H1 (cell line): ENCODE data around the gene FGF3. TPM values are rescaled to one million over a fixed set of nuclear protein-coding genes. Genes with fewer than 3 reads are reported as not detected.

ENCODE experiments used
- CTCF ChIA-PET: fragments of 300-600 bp; sonication (Branson Sonifier 250); formaldehyde crosslinking; loops from one replicate; lab custom pipeline; 2021; ENCODE audit not compliant: partially characterized antibody; lab: Charles Lee
- POLR2A ChIA-PET: fragments of 300-600 bp; sonication (Branson Sonifier 250); formaldehyde crosslinking; loops from one replicate; lab custom pipeline; 2021; ENCODE audit warnings: inconsistent platforms; ENCODE audit not compliant: partially characterized antibody; lab: Charles Lee
- DNase-seq, 2 experiments: peaks; one replicate each; pipeline versions ENCODE4 v3.0.0 to v3.0.0-alpha.2; 2010 to 2022; ENCODE audit warnings: low spot score in 2 of 2, low read depth in 1 of 2, mixed read lengths in 1 of 2
- FAIRE-seq: peaks from 2 replicates; lab custom pipeline; 2011; peaks lifted over from hg19 to GRCh38; lab: Jason Lieb, UNC
- H2AFZ ChIP-seq: 2 replicates; pipeline ENCODE4 v1.8.1; 2012; ENCODE audit warnings: low read length, inconsistent platforms
- H2AK5ac ChIP-seq: 2 replicates; pipeline ENCODE4 v1.6.1; 2013; ENCODE audit warnings: low read depth, low read length
- H2BK120ac ChIP-seq: replicated peaks from 2 replicates; pipeline ENCODE3; 2013; ENCODE audit warnings: low read depth, low read length, inconsistent platforms
- H2BK12ac ChIP-seq: 2 replicates; pipeline ENCODE4 v1.6.1; 2013; ENCODE audit warnings: low read depth, low read length
- H2BK15ac ChIP-seq: 2 replicates; pipeline ENCODE4 v1.6.1; 2013; ENCODE audit warnings: low read length
- H2BK20ac ChIP-seq: 2 replicates; pipeline ENCODE4 v1.6.1; 2013; ENCODE audit warnings: low read length
- H2BK5ac ChIP-seq: 2 replicates; pipeline ENCODE4 v1.6.1; 2013; ENCODE audit warnings: low read depth, low read length
- H3K14ac ChIP-seq: 2 replicates; pipeline ENCODE4 v1.6.1; 2013; ENCODE audit warnings: inconsistent platforms; ENCODE audit not compliant: insufficient read length
- H3K18ac ChIP-seq: 2 replicates; pipeline ENCODE4 v1.6.1; 2013; ENCODE audit warnings: low read length; ENCODE audit errors: extremely low read depth
- H3K23ac ChIP-seq: 2 replicates; pipeline ENCODE4 v1.6.1; 2013; ENCODE audit warnings: inconsistent platforms; ENCODE audit not compliant: insufficient read length
- H3K23me2 ChIP-seq: 2 replicates; pipeline ENCODE4 v1.6.1; 2013; ENCODE audit warnings: low read depth, low read length
- H3K27ac ChIP-seq: 2 replicates; pipeline ENCODE4 v1.6.1; 2011; ENCODE audit warnings: low read depth, low read length, inconsistent platforms
- H3K27me3 ChIP-seq, 4 experiments: replicated peaks in 1 of 4; 1 replicate in 1 of 4; 2 replicates in 3 of 4; pipeline versions ENCODE4 v1.6.1 to v1.8.1; 2011 to 2013; ENCODE audit warnings: low read length in 3 of 4, mild to moderate bottlenecking in 3 of 4, inconsistent platforms in 2 of 4, mixed read lengths in 2 of 4, moderate library complexity in 1 of 4; ENCODE audit not compliant: control insufficient read depth in 3 of 4, insufficient read depth in 3 of 4; ENCODE audit errors: extremely low read depth in 1 of 4
- H3K36me3 ChIP-seq, 4 experiments: 2 replicates each; pipeline versions ENCODE4 v1.6.1 to v1.8.1; 2011 to 2013; ENCODE audit warnings: mild to moderate bottlenecking in 4 of 4, low read length in 3 of 4, moderate library complexity in 2 of 4, control low read depth in 1 of 4, inconsistent platforms in 1 of 4; ENCODE audit not compliant: insufficient read depth in 4 of 4, control insufficient read depth in 2 of 4
- H3K4ac ChIP-seq: replicated peaks from 2 replicates; pipeline ENCODE3; 2013; ENCODE audit warnings: low read length, low read depth, mixed read lengths, inconsistent platforms; ENCODE audit not compliant: insufficient read length
- H3K4me1 ChIP-seq, 4 experiments: replicated peaks in 1 of 4; 1 replicate in 1 of 4; 2 replicates in 3 of 4; pipeline versions ENCODE4 v1.6.1 to v1.8.1; 2011 to 2013; ENCODE audit warnings: low read length in 3 of 4, inconsistent platforms in 2 of 4, mixed read lengths in 1 of 4; ENCODE audit not compliant: insufficient read depth in 4 of 4, control insufficient read depth in 3 of 4
- H3K4me2 ChIP-seq, 2 experiments: 2 replicates each; pipeline versions ENCODE4 v1.6.1 to v1.8.1; 2011 to 2013; ENCODE audit warnings: low read depth in 2 of 2, low read length in 2 of 2, control low read depth in 1 of 2, inconsistent platforms in 1 of 2, mild to moderate bottlenecking in 1 of 2; ENCODE audit not compliant: insufficient read depth in 1 of 2
- H3K4me3 ChIP-seq, 4 experiments: fragments of 200-600, 300-600 bp in 1 of 4; sonication (generic), shearing (Covaris generic), sonication (Bioruptor Twin) in 1 of 4; 2 replicates each; pipeline versions ENCODE4 v1.5.1 to v1.8.1; 2011 to 2016; ENCODE audit warnings: low read length in 4 of 4, low read depth in 3 of 4, control low read depth in 2 of 4, inconsistent platforms in 2 of 4, mild to moderate bottlenecking in 2 of 4, mixed read lengths in 1 of 4, moderate library complexity in 1 of 4; ENCODE audit not compliant: insufficient read depth in 2 of 4; ENCODE audit errors: extremely low read depth in 1 of 4
- H3K56ac ChIP-seq: replicated peaks from 2 replicates; pipeline ENCODE3; 2013; ENCODE audit warnings: low read depth, mild to moderate bottlenecking, mixed read lengths, low read length, inconsistent platforms; ENCODE audit not compliant: insufficient read length
- H3K79me1 ChIP-seq: 2 replicates; pipeline ENCODE4 v1.6.1; 2013; ENCODE audit warnings: low read depth, low read length, control low read depth
- H3K79me2 ChIP-seq, 2 experiments: 2 replicates each; pipeline versions ENCODE4 v1.6.1 to v1.8.1; 2012 to 2013; ENCODE audit warnings: low read length in 2 of 2, mild to moderate bottlenecking in 2 of 2, inconsistent platforms in 1 of 2; ENCODE audit not compliant: insufficient read depth in 2 of 2, control insufficient read depth in 1 of 2
- H3K9ac ChIP-seq, 4 experiments: replicated peaks in 1 of 4; 1 replicate in 1 of 4; 2 replicates in 3 of 4; pipeline versions ENCODE4 v1.6.1 to v1.8.1; 2011 to 2013; ENCODE audit warnings: low read depth in 3 of 4, low read length in 3 of 4, control low read depth in 2 of 4, mild to moderate bottlenecking in 2 of 4, moderate library complexity in 2 of 4, inconsistent platforms in 1 of 4; ENCODE audit errors: extremely low read depth in 1 of 4
- H3K9me3 ChIP-seq, 2 experiments: 2 replicates each; pipeline versions ENCODE4 v1.6.1 to v1.8.1; 2012 to 2013; ENCODE audit warnings: mild to moderate bottlenecking in 2 of 2, moderate library complexity in 2 of 2, control low read depth in 1 of 2, inconsistent platforms in 1 of 2, low read depth in 1 of 2, low read length in 1 of 2, mixed read lengths in 1 of 2; ENCODE audit not compliant: insufficient read depth in 2 of 2
- H4K20me1 ChIP-seq, 2 experiments: replicated peaks in 1 of 2; 2 replicates each; pipeline versions ENCODE3 to v1.8.1; 2011 to 2013; ENCODE audit warnings: inconsistent platforms in 2 of 2, low read length in 2 of 2, mild to moderate bottlenecking in 1 of 2; ENCODE audit not compliant: insufficient read depth in 2 of 2, control insufficient read depth in 1 of 2
- H4K5ac ChIP-seq: 2 replicates; pipeline ENCODE4 v1.6.1; 2013; ENCODE audit warnings: low read length, low read depth, mixed read lengths, inconsistent platforms; ENCODE audit not compliant: insufficient read length
- H4K8ac ChIP-seq: 2 replicates; pipeline ENCODE4 v1.8.0; 2013; ENCODE audit warnings: mild to moderate bottlenecking, moderate library complexity, low read length, inconsistent platforms; ENCODE audit not compliant: insufficient read depth; ENCODE audit errors: extremely low read depth
- H4K91ac ChIP-seq: replicated peaks from 2 replicates; pipeline ENCODE3; 2013; ENCODE audit warnings: low read length, mixed read lengths, inconsistent platforms; ENCODE audit not compliant: insufficient read length
- CHD1 ChIP-seq: IDR thresholded peaks from 2 replicates; pipeline ENCODE4 v1.6.1; 2012; ENCODE audit warnings: low read depth, low read length, improper control_type of control experiment
- NANOG ChIP-seq: IDR thresholded peaks from 2 replicates; pipeline ENCODE4 v1.6.1; 2011; ENCODE audit warnings: low read length, low read depth, mild to moderate bottlenecking, inconsistent platforms; ENCODE audit not compliant: insufficient read depth, poor library complexity, severe bottlenecking
- PHF8 ChIP-seq: fragments of 200-600 bp; sonication (generic); conservative IDR thresholded peaks from 2 replicates; pipeline ENCODE4 v1.7.1; 2012; ENCODE audit warnings: low read depth, mild to moderate bottlenecking, inconsistent platforms, low read length, moderate library complexity
- RAD21 ChIP-seq, 2 experiments: IDR thresholded peaks in 1 of 2; conservative IDR thresholded peaks in 1 of 2; 2 replicates each; pipeline ENCODE4 v1.6.1; 2011; ENCODE audit warnings: low read depth in 2 of 2, low read length in 2 of 2, improper control_type of control experiment in 1 of 2, inconsistent platforms in 1 of 2, mild to moderate bottlenecking in 1 of 2, moderate library complexity in 1 of 2
- RBBP5 ChIP-seq: IDR thresholded peaks from 2 replicates; pipeline ENCODE4 v1.7.1; 2012; ENCODE audit warnings: low read depth, mild to moderate bottlenecking, inconsistent platforms, low read length, moderate library complexity, borderline replicate concordance
- RFX5 ChIP-seq: IDR thresholded peaks from 2 replicates; pipeline ENCODE4 v1.6.1; 2011; ENCODE audit warnings: low read depth, low read length, improper control_type of control experiment, borderline replicate concordance
- RXRA ChIP-seq: IDR thresholded peaks from 2 replicates; pipeline ENCODE4 v1.6.1; 2011; ENCODE audit warnings: low read depth, mild to moderate bottlenecking, low read length, moderate library complexity; ENCODE audit not compliant: insufficient read depth
- SUZ12 ChIP-seq: fragments of 200-600 bp; sonication (generic); IDR thresholded peaks from 2 replicates; pipeline ENCODE4 v1.6.1; 2012; ENCODE audit warnings: mild to moderate bottlenecking, inconsistent platforms, low read length, moderate library complexity, mixed read lengths
- TAF7 ChIP-seq: optimal IDR thresholded peaks from 2 replicates; pipeline ENCODE3; 2011; ENCODE audit warnings: low read depth, mild to moderate bottlenecking, inconsistent platforms, low read length, moderate library complexity, borderline replicate concordance
- TEAD4 ChIP-seq: IDR thresholded peaks from 2 replicates; pipeline ENCODE4 v1.6.1; 2012; ENCODE audit warnings: low read depth, low read length, inconsistent platforms, mixed read lengths
- WGBS, 2 experiments: shearing (Covaris generic) in 1 of 2; methylation state at CpG; one replicate each; pipeline versions ENCODE4 v1.1.6 to v1.1.7; 2013 to 2015; ENCODE audit warnings: low lambda C conversion rate in 2 of 2, mixed read lengths in 2 of 2, inconsistent platforms in 1 of 2, low coverage in 1 of 2, missing lambda C conversion rate in 1 of 2; ENCODE audit not compliant: insufficient replicate concordance in 2 of 2, insufficient coverage in 1 of 2, insufficient read length in 1 of 2; ENCODE audit errors: extremely low coverage in 1 of 2, missing lambda C conversion rate in 1 of 2; 5-methylcytosine and 5-hydroxymethylcytosine counted together
- polyA plus RNA-seq, 7 experiments: library from polyadenylated mRNA; depleted of rRNA in 3 of 7; stranded (reverse) in 5 of 7; unstranded in 2 of 7; fragments of >200 nt in 5 of 7; fragments of 200-250 nt in 2 of 7; gene quantifications; 1 replicate in 5 of 7; 2 replicates in 1 of 7; 4 replicates in 1 of 7; pipeline versions ENCODE4 v1.2.1 to v1.2.3, GENCODE V29; 2011 to 2013; ENCODE audit warnings: missing spikeins in 2 of 7, mixed read lengths in 2 of 7
- total RNA-seq: library from RNA; stranded (reverse); fragmentation: NEBNext Ultra II Directional; extraction: Animal tissue kit (Norgen Biotek cat#: 25700); gene quantifications from 2 replicates; pipeline ENCODE4 v1.2.1, GENCODE V29; 2021

The FGF3 gene
- total and polyA plus RNA-seq, 2 of the 8 experiments (the other 6 are each of a cell fraction or from before 2014, with no cell fraction given), result not detected

GRCh38 chr11:69867076-69868005 lies 48.1 kb upstream of the FGF3 start:
- no peak overlapping the region for H3K4me2 ChIP-seq
- DNase-seq (no peak), FAIRE-seq (no peak)
- H3K27me3 ChIP-seq, result peaks cover 0 to 3% (median 1%) of the 10 kb centered on the region in 4 experiments; a peak in 2 of 7 replicates
- no peak overlapping the region for H2AK5ac ChIP-seq
- peak overlapping the region; percentile 7; the same call in 1 of the 2 replicates for H3K18ac ChIP-seq
- H2AFZ ChIP-seq, result no peak overlapping the region
- H3K4me3 ChIP-seq, result no peak overlapping the region
- H4K20me1 ChIP-seq, result no peaks in the 10 kb centered on the region
- H3K56ac ChIP-seq, result no peak overlapping the region
- peak overlapping the region; percentile 54; the same call in 1 of the 2 replicates for H4K8ac ChIP-seq
- ChIA-PET CTCF (interaction anchor here (0.5 to 5.7 kb wide), 11 partner anchors 9 to 204 kb away, joined by 3 to 36 read pairs (median 4); no protein-coding TSS in a partner anchor), POLR2A (interaction anchor here (1.2 to 1.6 kb wide), 2 partner anchors 9 to 22 kb away, joined by 3 read pairs; no protein-coding TSS in a partner anchor)
- no peaks in the 10 kb centered on the region for H3K36me3 ChIP-seq
- H3K23ac ChIP-seq, result no peak overlapping the region
- H3K4me1 ChIP-seq, result peaks cover 0 to 18% (median 9%) of the 10 kb centered on the region in 4 experiments; a peak in 5 of 7 replicates
- H2BK20ac ChIP-seq, result 0 out of 2 replicates have a peak overlapping the region, but pooled peaks have one; percentile 84
- no peaks in the 10 kb centered on the region for H3K79me2 ChIP-seq
- H3K27ac ChIP-seq, result no peak overlapping the region
- no peak overlapping the region for H4K5ac ChIP-seq
- H3K14ac ChIP-seq, result no peak overlapping the region
- 87% methylated on average over 29 of the region's 30 CpGs; no CpG with 5 or more reads in 1 of the 2 experiments for WGBS, 2 experiments
- H2BK15ac ChIP-seq, result no peak overlapping the region; the same call in 1 of the 2 replicates
- 0 out of 2 replicates have a peak overlapping the region, but pooled peaks have one; percentile 5 for H2BK5ac ChIP-seq
- peak overlapping the region; percentile 70; the same call in 1 of the 2 replicates for H2BK12ac ChIP-seq
- H4K91ac ChIP-seq, result peak overlapping the region; percentile 75
- peaks cover 0 to 3% of the 10 kb centered on the region in 2 experiments; a peak in 1 of 4 replicates for H3K9me3 ChIP-seq
- no peak overlapping the region for H3K4ac ChIP-seq
- H3K9ac ChIP-seq, result no peak overlapping the region; a peak in 1 of 7 replicates
- no peak for TF ChIP-seq TAF7
- TF ChIP-seq RBBP5, result no peak
- no peak for TF ChIP-seq CHD1
- TF ChIP-seq TEAD4, result no peak
- no peak for TF ChIP-seq SUZ12
- no peak for TF ChIP-seq RFX5
- TF ChIP-seq RAD21 (IDR thresholded peaks at IDR 0.05 in 1 of 2, conservative IDR thresholded peaks at IDR 0.05 in 1 of 2; ENCODE audit: low read depth in 2 of 2, low read length in 2 of 2), result no peak
- TF ChIP-seq RXRA, result no peak
- TF ChIP-seq PHF8, result no peak
- TF ChIP-seq NANOG, result no peak
- H3K23me2 ChIP-seq, result no peaks in the 10 kb centered on the region
- H3K79me1 ChIP-seq, result no peaks in the 10 kb centered on the region
- H2BK120ac ChIP-seq, result no peak overlapping the region
